Heart left ventricle (tissue), 13 donors: ENCODE results near the gene BCAN.

ENCODE experiments used
- POLR2A ChIP-seq, 2 donors: fragments of 450-650 bp; IDR thresholded peaks; one replicate each; pipeline ENCODE4 v1.6.1; 2017; ENCODE audit warnings: antibody characterized with exemption in 2 of 2, mild to moderate bottlenecking in 2 of 2, moderate library complexity in 2 of 2
- TF ChIP-seq, protein P1 (sequence below), 12 donors: fragments of 200-600 bp; sonication (generic) in 4 of 12; IDR thresholded peaks; one replicate each; pipeline versions ENCODE4 v1.5.0 to v1.8.0; 2018 to 2022; ENCODE audit warnings: antibody characterized with exemption in 12 of 12, mild to moderate bottlenecking in 5 of 12
- donor health status: ischemic (EF 13 %, LVEDD 7.1; RV severe dilation, severe dysfunction).
- donor health status: DM: no; HTN: yes; CAD: no.
- donor health status: DM: no; HTN: no; CAD: no.
- donor health status: ischemic (EF 25% LVEDD 6.9; RV normal size, moderate dysfunction).
- donor health status: ischemic (EF 25% LVEDD 5.7; RV mildly dilated, moderate dysfunction).
- donor health status: ischemic (EF 35%, LVEDD 5.7; RV mildly dilated, moderate dysfunction).
- donor health status: nonischemic (EF 11% LVEDD 7.7; RV severe dilation, severe dysfunction).
- donor health status: DM: yes; HTN: yes; CAD: no.
- donor health status: PGD.
- donor health status: ischemic (EF 29% LVEDD 5.4; RV normal size, mild dysfunction).
- donor health status: nonischemic (EF 23%, LVEDD 6.1; RV moderate dilation, normal function).

DNA sequence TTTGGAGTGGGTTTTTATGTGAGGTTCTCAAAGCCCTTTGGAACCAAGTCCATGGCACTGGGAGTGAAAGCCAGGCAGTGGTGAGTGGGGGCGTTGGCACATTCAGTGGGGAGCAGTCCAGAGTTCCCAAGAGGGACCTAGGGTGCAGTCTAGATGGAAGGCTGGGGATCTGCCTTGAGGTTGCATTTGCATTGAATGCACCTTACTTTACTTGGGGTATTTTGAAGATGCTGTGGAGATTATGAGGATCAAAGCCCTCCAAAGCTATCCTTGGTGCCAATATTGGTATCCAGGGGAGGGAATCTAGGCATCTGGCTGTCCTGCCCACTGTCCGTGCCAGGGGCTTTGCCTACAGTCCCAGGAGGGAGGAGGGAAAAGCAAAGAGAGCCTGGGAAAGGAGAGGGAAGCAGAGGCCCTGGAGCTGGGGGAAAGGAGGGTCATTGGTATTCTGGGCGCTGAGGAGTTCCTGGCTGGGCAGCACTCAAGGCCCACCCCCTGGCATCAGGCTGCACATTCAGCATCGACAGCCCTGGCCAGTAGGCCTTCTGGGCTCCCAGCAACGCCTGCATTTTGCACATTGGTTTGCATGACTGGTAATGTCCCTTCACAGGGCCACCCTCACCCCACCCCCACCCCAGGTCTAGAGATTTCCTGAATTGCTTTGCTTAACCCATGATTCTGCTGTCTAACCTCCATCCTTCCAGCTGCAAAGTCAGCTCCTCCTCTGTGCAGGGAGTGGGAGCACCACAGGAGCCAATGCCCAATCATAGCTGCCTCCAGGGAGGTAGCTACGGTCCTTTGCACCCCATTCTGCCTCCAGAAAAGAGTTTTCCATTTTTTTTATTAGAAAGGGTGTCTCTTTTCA, 843 bp upstream of the BCAN start:
- no peak for TF ChIP-seq POLR2A (IDR thresholded peaks at IDR 0.05)
- TF ChIP-seq, protein P1, sequence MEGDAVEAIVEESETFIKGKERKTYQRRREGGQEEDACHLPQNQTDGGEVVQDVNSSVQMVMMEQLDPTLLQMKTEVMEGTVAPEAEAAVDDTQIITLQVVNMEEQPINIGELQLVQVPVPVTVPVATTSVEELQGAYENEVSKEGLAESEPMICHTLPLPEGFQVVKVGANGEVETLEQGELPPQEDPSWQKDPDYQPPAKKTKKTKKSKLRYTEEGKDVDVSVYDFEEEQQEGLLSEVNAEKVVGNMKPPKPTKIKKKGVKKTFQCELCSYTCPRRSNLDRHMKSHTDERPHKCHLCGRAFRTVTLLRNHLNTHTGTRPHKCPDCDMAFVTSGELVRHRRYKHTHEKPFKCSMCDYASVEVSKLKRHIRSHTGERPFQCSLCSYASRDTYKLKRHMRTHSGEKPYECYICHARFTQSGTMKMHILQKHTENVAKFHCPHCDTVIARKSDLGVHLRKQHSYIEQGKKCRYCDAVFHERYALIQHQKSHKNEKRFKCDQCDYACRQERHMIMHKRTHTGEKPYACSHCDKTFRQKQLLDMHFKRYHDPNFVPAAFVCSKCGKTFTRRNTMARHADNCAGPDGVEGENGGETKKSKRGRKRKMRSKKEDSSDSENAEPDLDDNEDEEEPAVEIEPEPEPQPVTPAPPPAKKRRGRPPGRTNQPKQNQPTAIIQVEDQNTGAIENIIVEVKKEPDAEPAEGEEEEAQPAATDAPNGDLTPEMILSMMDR (IDR thresholded peaks at IDR 0.05): no peak
